Myometrial cell (primary cell): ENCODE results near the gene PLG. TPM values are rescaled to one million over a fixed set of nuclear protein-coding genes. Genes with fewer than 3 reads are reported as not detected.

ENCODE experiments used
- total RNA-seq: library from RNA; depleted of rRNA; stranded (reverse); fragments of >200 nt; gene quantifications from 2 replicates; pipeline ENCODE4 v1.2.3, GENCODE V29; 2015

The PLG gene
- not detected in 2 replicates for total RNA-seq

DNA sequence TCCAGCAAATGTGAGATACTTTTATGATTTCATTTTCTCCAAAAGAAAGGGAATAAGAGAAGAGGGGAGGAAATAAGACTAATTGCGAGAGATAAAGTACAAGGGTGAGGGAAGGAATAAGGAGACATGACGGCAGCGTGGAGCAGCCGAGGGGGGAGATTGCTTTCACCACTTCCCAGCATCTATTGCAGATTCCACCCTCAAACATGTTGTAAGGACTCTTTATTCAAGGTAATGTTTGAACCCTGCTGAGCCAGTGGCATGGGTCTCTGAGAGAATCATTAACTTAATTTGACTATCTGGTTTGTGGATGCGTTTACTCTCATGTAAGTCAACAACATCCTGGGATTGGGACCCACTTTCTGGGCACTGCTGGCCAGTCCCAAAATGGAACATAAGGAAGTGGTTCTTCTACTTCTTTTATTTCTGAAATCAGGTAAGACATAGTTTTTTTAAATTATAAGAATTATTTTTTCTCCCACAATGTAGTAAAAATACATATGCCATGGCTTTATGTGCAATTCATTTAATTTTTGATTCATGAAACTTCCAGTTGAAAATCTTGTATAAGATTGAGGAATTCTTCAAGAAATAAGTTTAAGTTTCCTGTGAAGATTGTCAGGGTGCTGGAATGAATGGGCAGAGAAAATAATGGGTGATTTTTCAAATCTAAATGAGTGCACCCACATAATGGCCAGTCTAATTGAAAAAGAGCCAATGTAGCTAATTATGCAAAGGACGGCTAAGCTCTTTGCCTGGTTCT is at the start of gene PLG:
Gene PLG, plus strand, starts transcription at position 327 of the 763 bp plus-strand sequence. Its CDS starts 61 bp downstream, at position 388.

DNA sequence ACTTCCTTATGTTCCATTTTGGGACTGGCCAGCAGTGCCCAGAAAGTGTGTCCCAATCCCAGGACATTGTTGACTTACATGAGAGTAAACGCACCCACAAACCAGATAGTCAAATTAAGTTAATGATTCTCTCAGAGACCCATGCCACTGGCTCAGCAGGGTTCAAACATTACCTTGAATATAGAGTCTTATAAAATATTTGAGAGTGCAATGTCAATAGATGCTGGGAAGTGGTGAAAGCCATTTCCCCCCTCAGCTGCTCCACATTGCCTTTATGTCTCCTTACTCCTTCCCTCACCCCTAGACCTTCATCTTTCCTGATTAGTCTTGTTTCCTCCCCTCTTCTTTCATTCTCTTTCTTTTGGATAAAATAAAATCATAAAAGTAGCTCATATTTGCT is 37.8 kb upstream of the PLG start, which contains the start of gene LPA:
Gene LPA, minus strand, starts transcription at position 78 of the 400 bp plus-strand sequence. Its CDS starts 61 bp downstream, at position 17.

Other genes with a start within 250 kb of the PLG start
- not detected in 2 replicates for gene LPA, start 38.0 kb upstream of the PLG start, total RNA-seq